ENCODE data around the gene TMEM140.

TMEM140 gene

GRCh38 chr7:135181929-135182678 lies 34.2 kb downstream of the TMEM140 start (continued):
- TF ChIP-seq PATZ1 (CRISPR knock-in tag; IDR thresholded peaks at IDR 0.05; ENCODE audit: borderline replicate concordance) (no peak), ZNF8 (CRISPR knock-in tag; IDR thresholded peaks at IDR 0.05) (no peak), BACH2 (CRISPR knock-in tag; IDR thresholded peaks at IDR 0.05; ENCODE audit: borderline replicate concordance) (no peak)

DNA sequence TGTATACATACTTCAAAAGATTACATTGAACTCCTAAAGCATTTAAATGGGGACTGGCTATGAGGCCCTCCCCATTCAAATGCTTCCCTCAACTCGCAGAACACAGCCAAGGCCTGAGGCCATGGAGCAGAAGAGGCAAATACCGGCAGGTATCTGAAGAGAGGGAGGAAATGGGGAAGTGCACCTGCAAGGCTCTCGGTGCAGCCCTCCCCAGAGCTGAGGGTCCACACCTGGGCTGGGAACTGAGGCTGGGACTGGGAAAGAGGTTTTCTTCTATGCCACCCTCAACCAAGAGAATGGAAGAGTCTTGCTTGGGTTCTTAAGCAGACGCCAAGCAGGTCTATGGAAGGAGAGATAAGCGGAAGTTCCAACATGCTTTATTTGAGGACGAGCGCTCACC lies 35.6 kb downstream of the TMEM140 start:
- TF ChIP-seq, protein P1, sequence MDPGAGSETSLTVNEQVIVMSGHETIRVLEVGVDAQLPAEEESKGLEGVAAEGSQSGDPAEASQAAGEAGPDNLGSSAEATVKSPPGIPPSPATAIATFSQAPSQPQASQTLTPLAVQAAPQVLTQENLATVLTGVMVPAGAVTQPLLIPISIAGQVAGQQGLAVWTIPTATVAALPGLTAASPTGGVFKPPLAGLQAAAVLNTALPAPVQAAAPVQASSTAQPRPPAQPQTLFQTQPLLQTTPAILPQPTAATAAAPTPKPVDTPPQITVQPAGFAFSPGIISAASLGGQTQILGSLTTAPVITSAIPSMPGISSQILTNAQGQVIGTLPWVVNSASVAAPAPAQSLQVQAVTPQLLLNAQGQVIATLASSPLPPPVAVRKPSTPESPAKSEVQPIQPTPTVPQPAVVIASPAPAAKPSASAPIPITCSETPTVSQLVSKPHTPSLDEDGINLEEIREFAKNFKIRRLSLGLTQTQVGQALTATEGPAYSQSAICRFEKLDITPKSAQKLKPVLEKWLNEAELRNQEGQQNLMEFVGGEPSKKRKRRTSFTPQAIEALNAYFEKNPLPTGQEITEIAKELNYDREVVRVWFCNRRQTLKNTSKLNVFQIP (CRISPR knock-in tag; IDR thresholded peaks at IDR 0.05; ENCODE audit: borderline replicate concordance, low read depth) = no peak
- TF ChIP-seq ZC3H10 (CRISPR knock-in tag; IDR thresholded peaks at IDR 0.05) (no peak), ISL1 (CRISPR knock-in tag; IDR thresholded peaks at IDR 0.05) (no peak), ZFP30 (CRISPR knock-in tag; IDR thresholded peaks at IDR 0.05) (no peak), PPARA (CRISPR knock-in tag; IDR thresholded peaks at IDR 0.05; ENCODE audit: borderline replicate concordance) (no peak), GLIS3 (CRISPR knock-in tag; IDR thresholded peaks at IDR 0.05) (no peak), RARB (CRISPR knock-in tag; IDR thresholded peaks at IDR 0.05) (no peak), SNAI2 (CRISPR knock-in tag; IDR thresholded peaks at IDR 0.05) (no peak)
- TF ChIP-seq, protein P2, sequence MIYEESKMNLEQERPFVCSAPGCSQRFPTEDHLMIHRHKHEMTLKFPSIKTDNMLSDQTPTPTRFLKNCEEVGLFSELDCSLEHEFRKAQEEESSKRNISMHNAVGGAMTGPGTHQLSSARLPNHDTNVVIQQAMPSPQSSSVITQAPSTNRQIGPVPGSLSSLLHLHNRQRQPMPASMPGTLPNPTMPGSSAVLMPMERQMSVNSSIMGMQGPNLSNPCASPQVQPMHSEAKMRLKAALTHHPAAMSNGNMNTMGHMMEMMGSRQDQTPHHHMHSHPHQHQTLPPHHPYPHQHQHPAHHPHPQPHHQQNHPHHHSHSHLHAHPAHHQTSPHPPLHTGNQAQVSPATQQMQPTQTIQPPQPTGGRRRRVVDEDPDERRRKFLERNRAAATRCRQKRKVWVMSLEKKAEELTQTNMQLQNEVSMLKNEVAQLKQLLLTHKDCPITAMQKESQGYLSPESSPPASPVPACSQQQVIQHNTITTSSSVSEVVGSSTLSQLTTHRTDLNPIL (CRISPR knock-in tag; IDR thresholded peaks at IDR 0.05; ENCODE audit: low read depth) = no peak
- no peak for ATAC-seq

DNA sequence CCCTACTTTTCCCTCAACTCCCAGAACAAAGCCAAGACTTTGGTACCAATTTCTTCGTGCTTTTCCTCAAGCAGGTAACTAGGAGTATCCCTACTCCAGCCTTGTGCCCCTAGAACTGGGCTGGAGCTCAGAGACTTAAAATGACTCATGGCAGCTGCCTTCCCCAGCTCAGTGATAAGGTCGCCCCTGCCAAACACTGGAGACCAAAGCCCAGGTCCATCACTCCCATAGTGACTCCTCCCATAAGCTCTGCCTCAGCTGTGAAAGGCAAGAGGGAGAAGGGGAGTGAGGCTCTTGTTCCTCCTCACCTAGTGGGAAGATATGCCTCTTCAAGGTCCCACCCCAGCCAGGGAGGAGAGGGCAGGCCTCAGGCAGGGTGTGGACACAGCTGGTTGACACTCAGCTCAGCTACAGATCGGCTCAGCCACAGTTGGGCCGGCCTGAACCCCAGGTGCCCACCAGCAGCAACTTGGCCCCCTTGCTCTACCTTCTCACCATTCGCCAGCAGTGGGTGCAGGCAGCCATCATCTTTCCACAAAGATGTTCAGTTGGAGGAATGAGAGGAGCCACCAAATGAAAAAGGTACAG lies 36.5 kb downstream of the TMEM140 start:
- no peak for ATAC-seq
- TF ChIP-seq TCF4 (CRISPR knock-in tag; IDR thresholded peaks at IDR 0.05; ENCODE audit: borderline replicate concordance) = no peak
- TF ChIP-seq BACH2 (CRISPR knock-in tag; IDR thresholded peaks at IDR 0.05; ENCODE audit: borderline replicate concordance) = no peak

- TF ChIP-seq ZFP30 (CRISPR knock-in tag; IDR thresholded peaks at IDR 0.05) = no peak
- TF ChIP-seq ARNTL (CRISPR knock-in tag; IDR thresholded peaks at IDR 0.05; ENCODE audit: borderline replicate concordance, low read depth) = no peak
- TF ChIP-seq ISL1 (CRISPR knock-in tag; IDR thresholded peaks at IDR 0.05) = no peak
- no peak for TF ChIP-seq OSR1 (CRISPR knock-in tag; IDR thresholded peaks at IDR 0.05)
- no peak for TF ChIP-seq ZNF8 (CRISPR knock-in tag; IDR thresholded peaks at IDR 0.05)
- no peak for TF ChIP-seq ESRRG (CRISPR knock-in tag; IDR thresholded peaks at IDR 0.05)
- TF ChIP-seq, protein P3, sequence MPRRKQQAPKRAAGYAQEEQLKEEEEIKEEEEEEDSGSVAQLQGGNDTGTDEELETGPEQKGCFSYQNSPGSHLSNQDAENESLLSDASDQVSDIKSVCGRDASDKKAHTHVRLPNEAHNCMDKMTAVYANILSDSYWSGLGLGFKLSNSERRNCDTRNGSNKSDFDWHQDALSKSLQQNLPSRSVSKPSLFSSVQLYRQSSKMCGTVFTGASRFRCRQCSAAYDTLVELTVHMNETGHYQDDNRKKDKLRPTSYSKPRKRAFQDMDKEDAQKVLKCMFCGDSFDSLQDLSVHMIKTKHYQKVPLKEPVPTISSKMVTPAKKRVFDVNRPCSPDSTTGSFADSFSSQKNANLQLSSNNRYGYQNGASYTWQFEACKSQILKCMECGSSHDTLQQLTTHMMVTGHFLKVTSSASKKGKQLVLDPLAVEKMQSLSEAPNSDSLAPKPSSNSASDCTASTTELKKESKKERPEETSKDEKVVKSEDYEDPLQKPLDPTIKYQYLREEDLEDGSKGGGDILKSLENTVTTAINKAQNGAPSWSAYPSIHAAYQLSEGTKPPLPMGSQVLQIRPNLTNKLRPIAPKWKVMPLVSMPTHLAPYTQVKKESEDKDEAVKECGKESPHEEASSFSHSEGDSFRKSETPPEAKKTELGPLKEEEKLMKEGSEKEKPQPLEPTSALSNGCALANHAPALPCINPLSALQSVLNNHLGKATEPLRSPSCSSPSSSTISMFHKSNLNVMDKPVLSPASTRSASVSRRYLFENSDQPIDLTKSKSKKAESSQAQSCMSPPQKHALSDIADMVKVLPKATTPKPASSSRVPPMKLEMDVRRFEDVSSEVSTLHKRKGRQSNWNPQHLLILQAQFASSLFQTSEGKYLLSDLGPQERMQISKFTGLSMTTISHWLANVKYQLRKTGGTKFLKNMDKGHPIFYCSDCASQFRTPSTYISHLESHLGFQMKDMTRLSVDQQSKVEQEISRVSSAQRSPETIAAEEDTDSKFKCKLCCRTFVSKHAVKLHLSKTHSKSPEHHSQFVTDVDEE (CRISPR knock-in tag; IDR thresholded peaks at IDR 0.05) = no peak
- no peak for TF ChIP-seq CSDC2 (CRISPR knock-in tag; IDR thresholded peaks at IDR 0.05)
- TF ChIP-seq CSRNP3 (CRISPR knock-in tag; IDR thresholded peaks at IDR 0.05) = no peak
- TF ChIP-seq ZFP3 (CRISPR knock-in tag; IDR thresholded peaks at IDR 0.05) = no peak
- no peak for TF ChIP-seq SNAI2 (CRISPR knock-in tag; IDR thresholded peaks at IDR 0.05)
- no peak for TF ChIP-seq GLIS3 (CRISPR knock-in tag; IDR thresholded peaks at IDR 0.05)
- no peak for TF ChIP-seq BACH2 (CRISPR knock-in tag; IDR thresholded peaks at IDR 0.05; ENCODE audit: borderline replicate concordance)
- TF ChIP-seq, protein P1 (CRISPR knock-in tag; IDR thresholded peaks at IDR 0.05; ENCODE audit: borderline replicate concordance, low read depth) = no peak
- no peak for TF ChIP-seq TCF4 (CRISPR knock-in tag; IDR thresholded peaks at IDR 0.05; ENCODE audit: borderline replicate concordance)
- no peak for TF ChIP-seq PPARA (CRISPR knock-in tag; IDR thresholded peaks at IDR 0.05; ENCODE audit: borderline replicate concordance)
- no peak for TF ChIP-seq ZNF70 (CRISPR knock-in tag; IDR thresholded peaks at IDR 0.05)
- TF ChIP-seq RARB (CRISPR knock-in tag; IDR thresholded peaks at IDR 0.05) = no peak
- no peak for TF ChIP-seq ZNF565 (CRISPR knock-in tag; conservative IDR thresholded peaks at IDR 0.05; ENCODE audit: low read depth)
- TF ChIP-seq TOX (CRISPR knock-in tag; IDR thresholded peaks at IDR 0.05; ENCODE audit: borderline replicate concordance) = no peak
- ATAC-seq = no peak
Measured at GRCh38 chr7:135185471-135186260, 37.8 kb downstream of the TMEM140 start.
